Body of pancreas (tissue), 4 donors: ENCODE measurements around the gene PTTG1IP.

Source experiments
- POLR2A ChIP-seq, 3 donors: fragments of 450-650 bp; IDR thresholded peaks; one replicate each; pipeline ENCODE4 v1.6.1; 2016; ENCODE audit warnings: antibody characterized with exemption in 3 of 3, mild to moderate bottlenecking in 2 of 3
- TF ChIP-seq, protein P1 (sequence below), 7 experiments: fragments of 450-650 bp in 4 of 7; fragments of 200-600 bp in 3 of 7; sonication (generic) in 3 of 7; IDR thresholded peaks; one replicate each; pipeline ENCODE4 v1.5.1; 2016 to 2019; ENCODE audit warnings: antibody characterized with exemption in 7 of 7

DNA sequence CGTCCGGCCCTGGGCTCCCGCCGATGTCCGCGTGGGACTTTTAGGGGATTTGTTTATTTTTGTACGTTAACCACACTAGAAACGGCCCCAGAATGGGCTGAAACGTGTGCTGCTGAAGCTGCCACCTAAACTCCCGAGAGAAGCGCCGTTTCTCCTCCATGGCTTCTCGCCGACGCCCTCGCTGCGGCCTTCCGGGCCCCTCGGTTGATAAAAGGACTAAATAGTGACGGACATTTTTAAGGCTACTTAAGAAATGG, 678 bp upstream of the PTTG1IP start:
- TF ChIP-seq, protein P1, sequence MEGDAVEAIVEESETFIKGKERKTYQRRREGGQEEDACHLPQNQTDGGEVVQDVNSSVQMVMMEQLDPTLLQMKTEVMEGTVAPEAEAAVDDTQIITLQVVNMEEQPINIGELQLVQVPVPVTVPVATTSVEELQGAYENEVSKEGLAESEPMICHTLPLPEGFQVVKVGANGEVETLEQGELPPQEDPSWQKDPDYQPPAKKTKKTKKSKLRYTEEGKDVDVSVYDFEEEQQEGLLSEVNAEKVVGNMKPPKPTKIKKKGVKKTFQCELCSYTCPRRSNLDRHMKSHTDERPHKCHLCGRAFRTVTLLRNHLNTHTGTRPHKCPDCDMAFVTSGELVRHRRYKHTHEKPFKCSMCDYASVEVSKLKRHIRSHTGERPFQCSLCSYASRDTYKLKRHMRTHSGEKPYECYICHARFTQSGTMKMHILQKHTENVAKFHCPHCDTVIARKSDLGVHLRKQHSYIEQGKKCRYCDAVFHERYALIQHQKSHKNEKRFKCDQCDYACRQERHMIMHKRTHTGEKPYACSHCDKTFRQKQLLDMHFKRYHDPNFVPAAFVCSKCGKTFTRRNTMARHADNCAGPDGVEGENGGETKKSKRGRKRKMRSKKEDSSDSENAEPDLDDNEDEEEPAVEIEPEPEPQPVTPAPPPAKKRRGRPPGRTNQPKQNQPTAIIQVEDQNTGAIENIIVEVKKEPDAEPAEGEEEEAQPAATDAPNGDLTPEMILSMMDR (IDR thresholded peaks at IDR 0.05), result no peak
- no peak for TF ChIP-seq POLR2A (IDR thresholded peaks at IDR 0.05)
